ENCODE results near the gene GNPTG.

- TF ChIP-seq CTCF (IDR thresholded peaks at IDR 0.05) (no peak), POLR2AphosphoS5 (IDR thresholded peaks at IDR 0.05) (no peak)
These were observed 28.5 kb downstream of the GNPTG start for GRCh38 chr16:1380195-1380594.
